Heart right ventricle (tissue), 16 donors: ENCODE measurements around the gene ITGA8. TPM values are rescaled to one million over a fixed set of nuclear protein-coding genes. Genes with fewer than 3 reads are reported as not detected.

Experiments
- ATAC-seq, 8 donors: fragments of 200-7000 bp; cut with Tn5 transposase; one replicate each; pipeline ENCODE4 v1.9.1; 2020; ENCODE audit warnings: mild to moderate bottlenecking in 8 of 8, moderate library complexity in 8 of 8, moderate number of reproducible peaks in 1 of 8
- DNase-seq, 2 donors: peaks; one replicate each; pipeline ENCODE4 v3.0.0-alpha.2; 2020
- H3K27ac ChIP-seq, 10 donors: fragments of 200-600 bp; sonication (generic) in 2 of 10; one replicate each; pipeline versions ENCODE4 v1.5.0 to v1.8.0; 2020 to 2022; ENCODE audit warnings: mild to moderate bottlenecking in 3 of 10
- H3K27me3 ChIP-seq, 7 donors: fragments of 200-600 bp; one replicate each; pipeline ENCODE4 v1.8.0; 2021 to 2022; ENCODE audit warnings: mild to moderate bottlenecking in 2 of 7
- H3K36me3 ChIP-seq, 9 donors: fragments of 200-600 bp; sonication (generic) in 1 of 9; one replicate each; pipeline versions ENCODE4 v1.5.0 to v1.8.0; 2020 to 2022; ENCODE audit warnings: mild to moderate bottlenecking in 2 of 9
- H3K4me1 ChIP-seq, 9 donors: fragments of 200-600 bp; sonication (generic) in 1 of 9; one replicate each; pipeline versions ENCODE4 v1.5.0 to v1.8.0; 2020 to 2022; ENCODE audit warnings: mild to moderate bottlenecking in 4 of 9
- H3K4me3 ChIP-seq, 10 donors: fragments of 200-600 bp; sonication (generic) in 2 of 10; one replicate each; pipeline versions ENCODE4 v1.5.0 to v1.8.0; 2020 to 2022; ENCODE audit warnings: mild to moderate bottlenecking in 7 of 10, moderate library complexity in 2 of 10
- H3K9me3 ChIP-seq, 11 donors: fragments of 200-600 bp in 10 of 11; sonication (generic) in 2 of 11; one replicate each; pipeline versions ENCODE4 v1.5.0 to v1.8.0; 2013 to 2022; ENCODE audit warnings: mild to moderate bottlenecking in 2 of 11, control low read depth in 1 of 11, moderate library complexity in 1 of 11
- WGBS, 2 donors: extraction: QIAGEN DNeasy Blood & Tissue Kit; methylation state at CpG; one replicate each; pipeline ENCODE4 v1.1.7; 2013; ENCODE audit warnings: inconsistent platforms in 1 of 2; 5-methylcytosine and 5-hydroxymethylcytosine counted together
- intact Hi-C, 10 donors: fragments of 100-400 bp; cut with DNase I; formaldehyde crosslinking; loops; one replicate each; pipeline versions ENCODE4 v1.11.1 to v1.14.2; 2022
- polyA plus RNA-seq, 2 donors: library from polyadenylated mRNA; stranded (reverse); fragments of 200-250 nt; gene quantifications; one replicate each; pipeline ENCODE4 v1.2.3, GENCODE V29; 2013
- total RNA-seq, 10 donors: library from RNA; stranded (reverse); fragmentation: NEBNext Ultra II Directional in 3 of 10; extraction: Animal tissue kit (Norgen Biotek cat#: 25700) in 3 of 10; gene quantifications; one replicate each; pipeline versions ENCODE4 v1.2.1 to v1.2.4, GENCODE V29; 2021 to 2023
- TF ChIP-seq, protein P1 (sequence below), 9 donors: fragments of 200-600 bp; sonication (generic) in 2 of 9; IDR thresholded peaks; one replicate each; pipeline versions ENCODE4 v1.5.0 to v1.8.0; 2021 to 2022; ENCODE audit warnings: antibody characterized with exemption in 9 of 9, mild to moderate bottlenecking in 5 of 9, moderate library complexity in 1 of 9
- donor health status: Arrhythmogenic right ventricular cardiomyopathy.
- donor health status: ischemic (EF 13 %, LVEDD 7.1; RV severe dilation, severe dysfunction).
- donor health status: healthy with polysubstance abuse.
- donor health status: DM: no; HTN: yes; CAD: no.
- donor health status: DM: no; HTN: no; CAD: no.
- donor health status: ischemic (EF 25% LVEDD 6.9; RV normal size, moderate dysfunction).
- donor health status: ischemic (EF 25% LVEDD 5.7; RV mildly dilated, moderate dysfunction).
- donor health status: healthy.
- donor health status: DM: yes; HTN: yes; CAD: no.
- donor health status: Ischemic cardiomyopathy.
- donor health status: ischemic (EF 35%, LVEDD 5.7; RV mildly dilated, moderate dysfunction).
- donor health status: nonischemic (EF 11% LVEDD 7.7; RV severe dilation, severe dysfunction).
- donor health status: DM: yes; HTN: yes; CAD: no.
- donor health status: PGD.
- donor health status: ischemic (EF 29% LVEDD 5.4; RV normal size, mild dysfunction).
- donor health status: nonischemic (EF 23%, LVEDD 6.1; RV moderate dilation, normal function).

The ITGA8 gene
- total and polyA plus RNA-seq, 12 donors, result 0.62 to 4.2 (median 2.1) TPM

- TF ChIP-seq, protein P1, sequence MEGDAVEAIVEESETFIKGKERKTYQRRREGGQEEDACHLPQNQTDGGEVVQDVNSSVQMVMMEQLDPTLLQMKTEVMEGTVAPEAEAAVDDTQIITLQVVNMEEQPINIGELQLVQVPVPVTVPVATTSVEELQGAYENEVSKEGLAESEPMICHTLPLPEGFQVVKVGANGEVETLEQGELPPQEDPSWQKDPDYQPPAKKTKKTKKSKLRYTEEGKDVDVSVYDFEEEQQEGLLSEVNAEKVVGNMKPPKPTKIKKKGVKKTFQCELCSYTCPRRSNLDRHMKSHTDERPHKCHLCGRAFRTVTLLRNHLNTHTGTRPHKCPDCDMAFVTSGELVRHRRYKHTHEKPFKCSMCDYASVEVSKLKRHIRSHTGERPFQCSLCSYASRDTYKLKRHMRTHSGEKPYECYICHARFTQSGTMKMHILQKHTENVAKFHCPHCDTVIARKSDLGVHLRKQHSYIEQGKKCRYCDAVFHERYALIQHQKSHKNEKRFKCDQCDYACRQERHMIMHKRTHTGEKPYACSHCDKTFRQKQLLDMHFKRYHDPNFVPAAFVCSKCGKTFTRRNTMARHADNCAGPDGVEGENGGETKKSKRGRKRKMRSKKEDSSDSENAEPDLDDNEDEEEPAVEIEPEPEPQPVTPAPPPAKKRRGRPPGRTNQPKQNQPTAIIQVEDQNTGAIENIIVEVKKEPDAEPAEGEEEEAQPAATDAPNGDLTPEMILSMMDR (IDR thresholded peaks at IDR 0.05), result no peak
- Histone ChIP-seq H3K36me3 (no peaks in the 10 kb centered on the region), H3K27ac (peak overlapping the region in 2 of 10 donors; percentile 22 to 49), H3K4me3 (no peak overlapping the region), H3K4me1 (peaks cover 0 to 41% (median 0%) of the 10 kb centered on the region in 9 donors), H3K27me3 (no peaks in the 10 kb centered on the region), H3K9me3 (no peaks in the 10 kb centered on the region)
- intact Hi-C loops, result loop anchor here in 1 of 10 donors (2.0 kb wide), 1 partner anchor 29 kb away; no protein-coding TSS in a partner anchor
- WGBS, 2 donors, result 38 to 57% methylated on average over 1 of the region's 1 CpG
- ATAC-seq, result peak in 3 of 8 donors; percentile 21 to 73 (median 45)
- DNase-seq, result no peak
Observed at GRCh38 chr10:15601819-15602218, 117.9 kb downstream of the ITGA8 start.

GRCh38 chr10:15595260-15595659 is 124.5 kb downstream of the ITGA8 start:
- Histone ChIP-seq H3K4me3 (no peak overlapping the region), H3K27ac (no peak overlapping the region), H3K4me1 (no peaks in the 10 kb centered on the region), H3K27me3 (no peaks in the 10 kb centered on the region), H3K36me3 (no peaks in the 10 kb centered on the region), H3K9me3 (peaks cover 0 to 13% (median 0%) of the 10 kb centered on the region in 11 donors)
- intact Hi-C loops, result no loop called here
- no peak for DNase-seq
- ATAC-seq, result no peak
- TF ChIP-seq, protein P1 (IDR thresholded peaks at IDR 0.05), result no peak

- ATAC-seq, result no peak
- Histone ChIP-seq H3K27ac (no peak overlapping the region), H3K4me3 (no peak overlapping the region), H3K27me3 (no peaks in the 10 kb centered on the region), H3K4me1 (no peaks in the 10 kb centered on the region), H3K36me3 (no peaks in the 10 kb centered on the region), H3K9me3 (peaks cover 0 to 13% (median 0%) of the 10 kb centered on the region in 11 donors)
- TF ChIP-seq, protein P1 (IDR thresholded peaks at IDR 0.05), result no peak
- intact Hi-C loops, result no loop called here
- no peak for DNase-seq
- 94 to 95% methylated on average over 4 of the region's 4 CpGs for WGBS, 2 donors
Observed at GRCh38 chr10:15591937-15592336, 127.8 kb downstream of the ITGA8 start.

GRCh38 chr10:15591431-15591830 is 128.3 kb downstream of the ITGA8 start:
- ATAC-seq, result no peak
- no peaks in the 10 kb centered on the region for H3K27me3 ChIP-seq
- H3K27ac ChIP-seq, result no peak overlapping the region
- H3K36me3 ChIP-seq, result no peaks in the 10 kb centered on the region
- WGBS, 2 donors, result 94% methylated on average over 2 of the region's 2 CpGs
- no peak for DNase-seq
- H3K9me3 ChIP-seq, result peaks cover 0 to 13% (median 0%) of the 10 kb centered on the region in 11 donors
- no peak overlapping the region for H3K4me3 ChIP-seq
- TF ChIP-seq, protein P1 (IDR thresholded peaks at IDR 0.05), result no peak
- H3K4me1 ChIP-seq, result no peaks in the 10 kb centered on the region
- intact Hi-C loops, result no loop called here
